GM23248 (cell line): ENCODE measurements around the gene ESPNL.
"Not testable (repeated sequence)": the region's sequence is repeated elsewhere in the genome, so short reads cannot be mapped to it uniquely, and the experiment has no call there.

Source experiments
- EZH2 ChIP-seq: fragments of 200-600 bp; sonication (generic); IDR thresholded peaks from 2 replicates; pipeline ENCODE4 v1.6.1; 2018; ENCODE audit warnings: antibody characterized with exemption, mild to moderate bottlenecking; ENCODE audit not compliant: insufficient read depth, poor library complexity, severe bottlenecking
- EZH2phosphoT487 ChIP-seq: fragments of 200-600 bp; sonication (generic); IDR thresholded peaks from 2 replicates; pipeline ENCODE4 v1.6.1; 2018; ENCODE audit warnings: antibody characterized with exemption, moderate library complexity, mild to moderate bottlenecking, low read depth; ENCODE audit not compliant: insufficient read depth

DNA sequence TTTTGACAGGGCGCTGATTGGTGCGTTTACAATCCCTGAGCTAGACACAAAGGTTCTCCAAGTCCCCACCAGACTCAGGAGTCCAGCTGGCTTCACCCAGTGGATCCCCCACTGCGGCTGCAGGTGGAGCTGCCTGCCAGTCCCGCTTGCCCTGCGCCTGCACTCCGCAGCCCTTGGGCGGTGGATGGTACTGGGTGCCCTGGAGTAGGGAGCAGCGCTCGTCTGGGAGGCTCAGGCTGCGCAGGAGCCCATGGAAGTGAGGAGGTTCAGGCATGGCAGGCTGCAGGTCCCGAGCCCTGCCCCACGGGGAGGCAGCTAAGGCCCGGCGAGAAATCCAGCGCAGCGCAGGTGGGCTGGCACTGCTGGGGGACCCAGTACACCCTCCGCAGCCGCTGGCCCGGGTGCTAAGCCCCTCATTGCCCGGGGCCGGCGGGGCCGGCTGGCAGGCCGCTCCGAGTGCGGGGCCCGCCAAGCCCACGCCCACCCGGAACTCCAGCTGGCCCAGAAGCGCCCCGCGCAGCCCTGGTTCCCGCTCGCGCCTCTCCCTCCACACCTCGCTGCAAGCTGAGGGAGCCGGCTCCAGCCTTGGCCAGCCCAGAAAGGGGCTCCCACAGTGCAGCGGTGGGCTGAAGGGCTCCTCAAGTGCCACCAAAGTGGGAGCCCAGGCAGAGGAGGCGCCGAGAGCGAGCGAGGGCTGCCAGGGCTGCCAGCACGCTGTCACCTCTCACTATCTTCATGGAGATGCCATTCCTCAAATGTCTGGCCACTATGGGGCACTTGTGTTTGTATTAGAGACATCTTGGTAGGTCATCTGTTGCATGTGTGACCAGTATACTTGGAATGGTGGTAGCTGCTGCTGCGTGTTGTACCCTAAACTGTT is 42.2 kb upstream of the ESPNL start:
- TF ChIP-seq EZH2phosphoT487, EZH2: not testable (repeated sequence)
